PFSK-1 (cell line): Measurements from ENCODE around the gene COPG2.

Source experiments
- POLR2AphosphoS5 ChIP-seq: IDR thresholded peaks from 2 replicates; pipeline ENCODE4 v1.6.1; 2012; ENCODE audit warnings: low read depth, mild to moderate bottlenecking, control low read depth, low read length, moderate library complexity
- SIN3A ChIP-seq: IDR thresholded peaks from 2 replicates; pipeline ENCODE4 v1.6.1; 2012; ENCODE audit warnings: mild to moderate bottlenecking, low read length, moderate library complexity, borderline replicate concordance; ENCODE audit not compliant: insufficient read depth
- TAF1 ChIP-seq: IDR thresholded peaks from 2 replicates; pipeline ENCODE4 v1.6.1; 2012; ENCODE audit warnings: low read length, control low read depth, borderline replicate concordance; ENCODE audit not compliant: insufficient read depth
- TF ChIP-seq, protein P1 (sequence below), 2 experiments: IDR thresholded peaks; 2 replicates each; pipeline versions ENCODE4 v1.6.1 to v1.8.0; 2011 to 2012; ENCODE audit warnings: low read depth in 2 of 2, low read length in 2 of 2, control low read depth in 1 of 2, inconsistent platforms in 1 of 2, mild to moderate bottlenecking in 1 of 2, moderate library complexity in 1 of 2; ENCODE audit not compliant: insufficient read depth in 1 of 2

DNA sequence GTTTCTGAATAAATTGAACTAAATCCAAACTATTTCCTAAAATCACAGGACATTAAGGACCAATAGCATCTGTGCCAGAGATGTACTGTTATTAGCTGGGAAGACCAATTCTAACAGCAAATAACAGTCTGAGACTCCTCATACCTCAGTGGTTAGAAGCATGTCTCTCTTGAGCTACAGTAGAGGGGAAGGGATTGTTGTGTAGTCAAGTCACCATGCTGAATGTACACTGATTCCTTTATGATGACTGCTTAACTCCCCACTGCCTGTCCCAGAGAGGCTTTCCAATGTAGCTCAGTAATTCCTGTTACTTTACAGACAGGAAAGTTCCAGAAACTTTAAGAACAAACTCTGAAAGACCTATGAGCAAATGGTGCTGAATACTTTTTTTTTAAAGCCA, 162.8 kb downstream of the COPG2 start:
- no peak for TF ChIP-seq TAF1
- TF ChIP-seq SIN3A, result no peak
- TF ChIP-seq, protein P1, sequence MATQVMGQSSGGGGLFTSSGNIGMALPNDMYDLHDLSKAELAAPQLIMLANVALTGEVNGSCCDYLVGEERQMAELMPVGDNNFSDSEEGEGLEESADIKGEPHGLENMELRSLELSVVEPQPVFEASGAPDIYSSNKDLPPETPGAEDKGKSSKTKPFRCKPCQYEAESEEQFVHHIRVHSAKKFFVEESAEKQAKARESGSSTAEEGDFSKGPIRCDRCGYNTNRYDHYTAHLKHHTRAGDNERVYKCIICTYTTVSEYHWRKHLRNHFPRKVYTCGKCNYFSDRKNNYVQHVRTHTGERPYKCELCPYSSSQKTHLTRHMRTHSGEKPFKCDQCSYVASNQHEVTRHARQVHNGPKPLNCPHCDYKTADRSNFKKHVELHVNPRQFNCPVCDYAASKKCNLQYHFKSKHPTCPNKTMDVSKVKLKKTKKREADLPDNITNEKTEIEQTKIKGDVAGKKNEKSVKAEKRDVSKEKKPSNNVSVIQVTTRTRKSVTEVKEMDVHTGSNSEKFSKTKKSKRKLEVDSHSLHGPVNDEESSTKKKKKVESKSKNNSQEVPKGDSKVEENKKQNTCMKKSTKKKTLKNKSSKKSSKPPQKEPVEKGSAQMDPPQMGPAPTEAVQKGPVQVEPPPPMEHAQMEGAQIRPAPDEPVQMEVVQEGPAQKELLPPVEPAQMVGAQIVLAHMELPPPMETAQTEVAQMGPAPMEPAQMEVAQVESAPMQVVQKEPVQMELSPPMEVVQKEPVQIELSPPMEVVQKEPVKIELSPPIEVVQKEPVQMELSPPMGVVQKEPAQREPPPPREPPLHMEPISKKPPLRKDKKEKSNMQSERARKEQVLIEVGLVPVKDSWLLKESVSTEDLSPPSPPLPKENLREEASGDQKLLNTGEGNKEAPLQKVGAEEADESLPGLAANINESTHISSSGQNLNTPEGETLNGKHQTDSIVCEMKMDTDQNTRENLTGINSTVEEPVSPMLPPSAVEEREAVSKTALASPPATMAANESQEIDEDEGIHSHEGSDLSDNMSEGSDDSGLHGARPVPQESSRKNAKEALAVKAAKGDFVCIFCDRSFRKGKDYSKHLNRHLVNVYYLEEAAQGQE (IDR thresholded peaks at IDR 0.05; ENCODE audit: insufficient read depth in 1 of 2, low read depth in 2 of 2, low read length in 2 of 2), result no peak
- no peak for TF ChIP-seq POLR2AphosphoS5
